NCI-H524 treated with DMSO at 0.1 percent for 48 hours (cell line): ENCODE results near the gene KDM1B.
A peak's percentile ranks its signal among the peaks of the same experiment; 100 is the strongest.

Experiments
- DNase-seq: peaks from one replicate; lab custom pipeline; 2025; lab: John Stamatoyannopoulos, UW

The KDM1B gene, protein sequence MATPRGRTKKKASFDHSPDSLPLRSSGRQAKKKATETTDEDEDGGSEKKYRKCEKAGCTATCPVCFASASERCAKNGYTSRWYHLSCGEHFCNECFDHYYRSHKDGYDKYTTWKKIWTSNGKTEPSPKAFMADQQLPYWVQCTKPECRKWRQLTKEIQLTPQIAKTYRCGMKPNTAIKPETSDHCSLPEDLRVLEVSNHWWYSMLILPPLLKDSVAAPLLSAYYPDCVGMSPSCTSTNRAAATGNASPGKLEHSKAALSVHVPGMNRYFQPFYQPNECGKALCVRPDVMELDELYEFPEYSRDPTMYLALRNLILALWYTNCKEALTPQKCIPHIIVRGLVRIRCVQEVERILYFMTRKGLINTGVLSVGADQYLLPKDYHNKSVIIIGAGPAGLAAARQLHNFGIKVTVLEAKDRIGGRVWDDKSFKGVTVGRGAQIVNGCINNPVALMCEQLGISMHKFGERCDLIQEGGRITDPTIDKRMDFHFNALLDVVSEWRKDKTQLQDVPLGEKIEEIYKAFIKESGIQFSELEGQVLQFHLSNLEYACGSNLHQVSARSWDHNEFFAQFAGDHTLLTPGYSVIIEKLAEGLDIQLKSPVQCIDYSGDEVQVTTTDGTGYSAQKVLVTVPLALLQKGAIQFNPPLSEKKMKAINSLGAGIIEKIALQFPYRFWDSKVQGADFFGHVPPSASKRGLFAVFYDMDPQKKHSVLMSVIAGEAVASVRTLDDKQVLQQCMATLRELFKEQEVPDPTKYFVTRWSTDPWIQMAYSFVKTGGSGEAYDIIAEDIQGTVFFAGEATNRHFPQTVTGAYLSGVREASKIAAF

DNA sequence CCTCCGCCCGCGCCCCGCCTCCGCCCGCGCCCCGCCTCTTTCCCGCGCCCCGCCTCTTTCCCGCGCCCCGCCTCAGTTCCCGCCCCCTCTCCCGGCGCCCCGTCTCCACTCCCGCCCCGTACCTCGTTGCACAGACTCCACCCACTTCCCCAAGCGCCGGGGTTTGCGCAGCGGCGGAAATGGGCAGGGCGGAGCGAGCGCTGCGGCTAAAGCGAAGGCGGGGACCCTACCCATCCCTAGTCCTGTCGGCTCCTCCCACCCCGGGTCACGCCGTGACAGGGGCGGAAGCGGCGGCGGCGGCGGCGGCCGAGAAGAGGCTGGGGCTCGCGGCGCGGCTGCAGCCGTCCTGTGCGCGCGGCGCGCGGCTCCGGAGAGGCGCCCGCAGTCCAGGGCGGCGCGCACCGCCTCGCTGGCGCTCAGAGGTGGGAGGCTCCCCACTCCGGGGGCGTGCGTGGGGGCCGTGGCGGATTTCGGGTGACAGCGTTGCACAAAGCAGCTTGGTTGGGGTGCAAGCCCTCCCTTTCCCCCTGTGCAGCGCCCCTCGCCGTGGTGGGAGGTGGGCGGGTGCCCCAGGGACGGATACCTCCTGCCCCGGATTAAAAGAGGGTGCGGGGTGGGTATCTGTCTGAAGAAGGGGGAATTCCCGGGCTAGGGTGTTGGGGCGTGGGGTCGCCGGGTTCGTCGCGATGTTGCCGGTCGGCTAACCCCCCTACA, at the start of gene KDM1B:
Gene KDM1B (plus strand): TSS at position 273 of the 714 bp plus-strand sequence. CDS start 4,474 bp downstream, outside the sequence.
- peak; percentile 85 for DNase-seq

DNA sequence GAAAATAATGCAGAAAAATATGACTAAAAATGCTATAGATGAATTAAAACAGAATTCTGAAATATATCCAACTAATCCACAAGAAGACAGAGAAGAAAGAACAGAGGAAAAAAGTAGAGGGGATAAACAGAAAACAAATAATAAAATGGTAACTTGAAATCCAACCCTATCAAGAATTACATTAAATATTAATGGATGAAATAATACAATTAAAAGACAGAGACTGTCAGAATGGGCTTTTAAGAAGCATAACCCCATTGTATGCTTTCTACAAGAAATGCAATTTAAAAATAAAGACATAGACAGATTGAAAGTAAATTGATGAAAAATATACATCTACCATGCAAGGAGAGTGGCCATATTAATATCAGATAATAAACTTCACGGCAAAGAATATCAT, 48.2 kb upstream of the KDM1B start:
- no peak for DNase-seq

DNA sequence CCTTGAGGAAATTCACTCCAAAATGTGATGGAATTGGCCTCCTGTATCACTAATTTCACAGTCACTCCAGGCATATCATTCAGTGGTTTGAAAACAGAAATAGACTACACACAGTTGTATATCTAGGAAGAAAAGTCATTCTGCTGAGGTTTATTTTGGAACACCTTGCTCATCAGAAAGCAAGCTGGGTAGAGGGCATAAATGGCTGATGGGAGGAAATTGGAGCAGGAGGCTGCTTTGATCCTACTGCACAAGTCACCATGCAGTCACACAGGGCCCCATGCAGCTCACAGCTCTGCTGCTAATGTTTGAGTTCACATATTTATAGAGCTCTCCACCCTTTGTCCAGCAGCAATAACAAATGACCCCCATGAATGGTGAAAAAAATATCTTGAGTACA, 45.1 kb upstream of the KDM1B start:
- DNase-seq = no peak

DNA sequence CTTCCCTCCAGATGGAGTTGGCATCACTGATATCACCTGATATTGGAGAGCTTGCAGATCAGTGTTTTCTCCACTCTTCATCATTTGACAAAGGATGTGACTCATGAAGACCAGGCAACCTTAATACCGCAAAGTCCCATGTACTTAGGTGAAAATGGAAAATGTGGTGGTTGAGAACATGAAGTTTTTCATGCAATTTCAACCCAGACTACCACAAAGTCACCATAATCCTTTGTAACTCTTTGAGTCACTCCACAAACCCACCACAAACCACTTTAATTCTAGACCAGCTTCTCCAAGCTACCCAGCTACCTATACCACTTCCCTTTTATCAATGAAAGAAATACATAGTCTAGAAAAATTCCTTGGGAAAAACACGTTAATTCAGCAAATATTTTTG, 39.9 kb upstream of the KDM1B start:
- no peak for DNase-seq

DNA sequence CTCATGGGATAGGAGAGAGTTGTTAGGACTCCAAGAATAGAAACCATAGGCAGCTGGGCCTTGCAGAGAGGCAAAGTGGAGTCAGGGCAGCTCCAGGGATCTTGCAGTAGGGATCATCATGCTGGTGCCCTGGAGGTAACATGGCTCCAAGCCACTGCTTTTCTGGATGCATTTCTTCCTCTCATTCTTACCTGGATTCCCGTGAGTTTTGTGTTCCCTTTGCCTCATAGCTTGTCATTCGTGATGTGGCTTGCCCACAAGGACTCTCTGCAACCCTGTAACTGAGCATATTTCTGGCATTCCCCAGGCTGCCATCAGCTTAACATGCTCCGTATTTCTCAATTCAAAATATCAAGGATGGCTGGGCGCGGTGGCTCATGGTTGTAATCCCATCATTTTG, 38.1 kb upstream of the KDM1B start:
- DNase-seq = no peak

DNA sequence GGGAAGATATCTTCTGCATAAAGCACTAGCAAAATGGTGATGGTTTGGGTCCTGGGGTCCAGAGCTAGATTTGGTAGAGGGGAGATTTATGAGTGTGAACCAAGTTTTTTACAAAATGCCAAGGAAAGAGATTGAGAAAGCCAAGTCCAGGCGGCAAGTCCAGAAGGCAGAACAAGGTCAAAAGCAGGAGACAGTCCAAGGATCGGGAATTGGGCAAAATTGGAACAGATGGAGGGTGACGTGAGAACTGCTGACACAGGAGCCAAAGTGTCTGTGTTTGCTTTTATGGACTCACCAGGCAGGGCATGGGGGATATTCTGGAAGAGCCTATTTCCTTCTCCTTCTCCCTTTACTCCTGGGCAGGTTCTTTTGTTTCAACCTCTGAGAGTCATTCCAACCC, 36.9 kb upstream of the KDM1B start:
- peak; percentile 43 for DNase-seq

DNA sequence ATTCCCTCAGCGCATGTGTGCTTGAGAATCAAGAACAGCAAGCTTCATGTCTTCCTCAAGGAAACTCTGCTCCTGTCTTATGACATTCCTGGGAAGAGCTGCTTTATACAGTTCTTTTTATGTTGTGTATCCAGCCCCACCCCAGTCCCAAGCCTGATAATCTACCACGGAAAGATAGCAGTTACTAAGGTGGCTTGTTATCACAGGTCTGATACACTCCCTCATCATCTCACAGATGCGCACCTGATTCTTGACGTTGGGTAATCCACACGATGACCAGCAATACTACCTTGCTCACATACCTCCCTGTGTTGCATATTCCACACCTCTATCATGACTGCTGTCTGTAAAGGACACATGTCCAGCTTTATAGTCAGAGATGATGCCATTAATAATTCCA, 36.0 kb upstream of the KDM1B start:
- no peak for DNase-seq

DNA sequence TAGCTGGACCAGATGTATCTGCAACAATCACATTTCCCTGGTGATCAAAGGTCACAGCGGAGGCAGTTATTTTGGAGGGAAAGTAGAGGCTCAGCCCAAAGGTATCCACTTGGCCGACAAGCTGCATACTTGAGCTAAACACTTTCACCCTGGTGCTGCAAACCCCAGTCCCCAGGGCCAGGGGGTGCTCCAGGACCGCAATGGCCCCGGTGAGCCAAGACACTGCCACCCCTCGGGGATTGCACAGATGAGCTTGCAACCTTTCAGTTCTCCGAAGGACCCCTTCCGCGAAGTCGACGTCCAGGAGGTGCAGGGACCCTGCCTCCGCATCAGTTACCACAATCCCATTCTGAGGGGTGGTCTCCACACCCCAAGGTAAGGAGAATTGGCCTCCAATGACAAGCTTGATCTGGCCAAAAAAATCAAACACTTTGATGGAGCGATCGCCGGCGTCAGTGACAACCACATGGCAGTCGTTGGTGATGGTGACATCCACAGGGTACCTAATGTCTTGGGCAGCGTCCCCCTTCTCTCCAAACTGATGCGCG, 33.6 kb upstream of the KDM1B start:
- DNase-seq = no peak

DNA sequence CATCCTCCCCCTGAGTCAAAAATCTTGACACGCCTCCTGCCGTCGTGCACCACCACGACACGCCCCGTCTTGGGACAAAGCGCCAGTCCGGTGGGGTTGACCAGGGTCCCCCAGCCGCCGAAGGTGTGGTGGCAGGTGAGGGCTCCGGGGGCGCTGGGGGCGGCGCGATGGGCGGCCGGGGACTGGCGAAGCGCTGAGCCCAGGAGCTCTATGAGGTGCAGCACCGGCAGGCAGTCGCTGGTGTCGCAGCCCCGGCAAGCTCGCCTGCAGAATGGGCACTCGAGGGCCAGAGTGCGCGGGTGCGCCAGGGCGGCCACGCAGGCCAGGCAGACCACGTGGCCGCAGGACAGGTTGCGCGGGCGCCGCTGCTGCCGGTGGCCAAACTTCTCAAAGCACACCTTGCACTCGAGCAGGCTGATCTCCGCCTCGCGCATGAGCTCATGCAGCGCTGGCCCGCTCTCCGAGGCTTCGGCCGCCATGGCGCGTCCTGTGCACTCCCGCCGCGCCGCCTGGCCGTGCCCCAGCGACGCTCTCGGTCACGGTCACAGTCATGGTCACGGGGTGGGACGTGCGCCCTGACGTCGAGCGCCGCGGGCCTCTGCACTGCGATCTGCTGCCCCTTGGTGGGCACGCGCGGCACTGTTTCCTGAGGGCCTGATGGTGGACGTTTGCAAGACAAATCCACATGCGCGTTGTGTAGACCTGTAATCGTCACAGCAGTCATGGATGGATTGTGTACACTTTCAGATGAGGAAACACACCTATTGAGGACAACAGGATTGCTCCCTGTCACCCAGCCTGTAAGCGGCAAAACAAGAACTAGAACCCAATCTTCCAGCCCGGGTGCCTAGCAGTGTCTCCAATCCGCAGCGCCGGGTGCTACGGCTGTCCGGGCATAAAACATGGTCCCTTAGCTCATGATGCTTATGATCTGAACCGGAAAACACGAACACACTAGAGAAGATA, 32.8 kb upstream of the KDM1B start, which contains the start of gene NHLRC1:
Gene NHLRC1 (minus strand): TSS at position 550 of the 966 bp plus-strand sequence. CDS start 71 bp downstream, at position 479.
- peak; percentile 67 for DNase-seq

DNA sequence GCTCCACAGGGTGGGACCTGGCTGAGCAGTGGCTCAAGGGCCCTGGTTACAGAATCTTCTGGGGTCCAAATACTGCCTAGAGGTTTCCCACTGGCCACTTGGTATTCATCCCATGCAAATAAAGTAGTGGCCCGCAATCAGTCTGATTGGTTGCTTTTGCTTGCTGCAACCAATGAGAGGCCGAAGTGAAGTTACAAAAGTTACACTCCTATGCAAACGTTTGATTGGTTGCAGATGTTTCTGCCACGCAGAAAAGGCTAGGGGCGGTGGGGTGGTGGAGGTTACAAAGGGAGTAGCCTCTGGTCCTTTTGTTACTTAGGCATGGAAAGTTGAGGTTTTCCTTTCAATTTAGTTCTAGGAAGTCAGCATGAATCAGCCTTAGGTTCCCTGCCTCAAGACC, 29.1 kb upstream of the KDM1B start:
- DNase-seq = no peak

DNA sequence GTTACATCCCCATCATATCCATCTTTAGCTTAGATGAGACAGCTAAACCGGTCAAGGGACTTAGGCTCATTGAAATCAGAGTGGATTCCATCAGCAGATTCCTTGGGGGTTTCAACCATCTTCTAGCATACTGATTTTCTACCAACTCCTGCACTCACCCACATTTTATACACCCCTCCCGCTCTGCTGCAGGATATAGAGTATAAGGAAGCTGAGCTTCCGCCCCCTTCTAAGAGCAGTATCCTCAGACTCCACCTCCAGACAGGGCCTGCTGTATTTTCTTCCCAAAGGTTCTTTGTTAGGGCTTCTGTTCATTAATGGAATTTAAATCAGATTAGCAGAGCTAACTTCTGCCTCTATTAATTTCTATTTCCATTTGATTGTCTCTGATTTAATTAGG, 22.9 kb upstream of the KDM1B start:
- DNase-seq = no peak

DNA sequence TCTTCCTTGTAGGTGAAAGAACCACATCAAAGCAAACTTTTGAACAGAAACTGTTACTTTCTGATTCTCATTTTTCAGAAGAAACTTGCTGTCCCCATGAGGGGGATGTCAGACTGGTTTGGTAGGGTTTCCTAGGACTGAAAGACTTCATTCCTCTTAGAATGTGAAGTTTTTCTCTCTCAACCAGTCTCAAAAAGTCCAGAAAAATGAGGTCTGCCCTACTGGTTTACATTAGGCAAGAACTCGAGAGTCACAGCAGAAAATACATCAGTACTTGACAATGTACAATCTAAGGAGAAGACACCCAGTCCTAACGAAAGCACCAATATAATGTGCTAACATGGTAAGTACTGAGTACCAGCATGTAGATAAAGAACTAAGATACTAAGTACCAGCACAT, 20.1 kb upstream of the KDM1B start:
- no peak for DNase-seq

DNA sequence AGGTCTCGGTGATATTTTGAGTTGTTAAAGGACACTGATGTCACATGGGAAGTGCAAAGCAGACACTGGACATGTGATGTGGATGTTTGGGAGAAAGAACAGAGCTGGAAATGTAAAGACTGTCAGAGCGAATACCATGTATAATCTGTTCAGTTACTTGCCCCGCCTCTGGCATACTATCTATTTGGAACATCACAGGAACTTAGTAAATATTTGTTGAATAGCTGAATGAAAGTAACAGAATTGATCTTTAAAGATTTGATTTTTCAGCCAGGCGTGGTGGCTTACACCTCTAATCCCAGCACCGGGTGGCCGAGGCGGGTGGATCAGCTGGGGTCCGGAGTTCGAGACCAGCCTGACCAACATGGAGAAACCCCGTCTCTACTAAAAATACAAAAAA, 19.0 kb upstream of the KDM1B start:
- no peak for DNase-seq

DNA sequence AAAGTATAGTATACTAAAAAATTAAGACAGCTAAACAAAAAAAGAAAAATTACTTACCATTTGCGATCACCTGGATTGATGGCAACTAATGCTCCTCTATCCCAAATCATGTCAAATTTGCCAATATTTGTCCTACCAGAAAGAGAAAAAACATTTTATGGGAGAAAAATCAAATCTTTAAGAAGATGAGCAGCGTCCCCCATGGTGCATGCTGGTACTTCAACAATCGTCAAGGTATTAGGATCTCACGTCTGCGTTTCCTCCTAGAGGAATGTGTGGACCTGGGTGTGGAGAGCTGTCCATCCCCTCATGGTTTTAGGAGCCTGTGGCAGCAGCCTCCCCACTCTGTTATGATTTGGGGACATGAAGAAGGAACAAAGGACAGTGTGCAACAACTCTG, 16.3 kb upstream of the KDM1B start:
- no peak for DNase-seq

DNA sequence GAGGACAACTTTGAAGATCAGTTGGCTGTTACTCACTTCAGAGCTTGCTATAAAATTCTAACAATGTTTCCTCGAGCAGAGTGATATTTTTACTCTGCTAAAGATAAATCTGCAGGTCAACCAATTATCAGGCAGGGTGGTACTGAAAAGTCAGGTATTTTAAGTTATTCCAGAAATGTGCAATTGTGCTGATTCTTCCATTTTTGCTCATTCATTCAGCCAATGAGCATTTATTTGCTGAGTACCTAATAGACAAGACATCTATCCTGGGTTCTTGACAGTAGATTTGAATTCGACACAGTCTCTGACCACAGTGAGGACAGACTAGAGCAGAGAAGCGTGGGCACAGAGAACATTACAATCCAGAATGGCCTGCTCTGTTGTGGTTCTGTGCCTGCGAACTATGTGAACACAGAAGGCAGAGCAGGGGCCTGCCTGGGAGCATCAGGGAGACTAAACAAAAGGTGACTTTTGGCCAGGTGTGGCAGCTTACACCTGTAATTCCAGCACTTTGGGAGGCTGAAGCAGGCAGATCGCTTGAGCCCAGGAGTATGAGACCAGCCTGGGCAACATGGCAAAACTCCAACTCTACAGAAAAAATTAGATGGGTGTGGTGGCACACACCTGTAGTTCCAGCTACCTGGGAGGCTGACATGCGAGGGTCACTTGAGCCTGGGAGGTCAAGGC, 15.1 kb upstream of the KDM1B start:
- DNase-seq = no peak

DNA sequence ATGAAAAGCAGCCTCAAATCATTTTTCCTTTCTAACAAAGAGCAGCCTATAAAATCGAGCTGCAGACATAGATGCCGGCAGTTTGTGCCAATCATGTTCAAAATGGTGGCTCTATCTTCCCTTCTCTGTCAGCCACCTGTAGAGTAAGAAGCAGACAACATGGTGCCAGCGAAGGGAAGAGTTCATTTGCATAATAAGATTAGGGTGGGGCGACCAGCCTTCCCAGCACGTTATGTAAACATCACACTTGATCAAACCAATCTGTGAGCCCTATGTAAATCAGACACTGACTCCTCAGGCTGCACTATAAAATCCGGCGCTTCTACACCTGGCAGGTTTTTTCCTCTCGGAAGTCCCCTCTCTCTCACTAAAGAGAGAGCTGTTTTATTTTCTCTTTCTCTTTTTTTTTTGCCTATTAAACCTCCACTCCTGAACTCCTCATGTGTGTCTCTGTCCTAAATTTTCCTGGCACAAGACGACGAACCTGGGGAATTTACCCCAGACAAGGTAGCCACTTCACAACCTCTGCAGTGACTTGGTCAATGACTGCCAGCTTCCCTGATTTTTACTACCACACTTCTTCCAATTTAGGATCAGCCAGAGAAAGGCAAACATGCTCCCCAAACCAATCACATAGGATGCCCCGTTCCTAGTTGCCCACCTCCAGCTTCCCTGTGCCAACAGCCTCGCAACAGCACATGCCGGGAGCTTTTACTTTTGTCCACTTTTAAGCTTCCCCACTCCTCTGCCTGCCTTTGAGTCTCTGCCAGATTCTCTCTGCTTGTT, 13.2 kb upstream of the KDM1B start:
- peak; percentile 72 for DNase-seq

DNA sequence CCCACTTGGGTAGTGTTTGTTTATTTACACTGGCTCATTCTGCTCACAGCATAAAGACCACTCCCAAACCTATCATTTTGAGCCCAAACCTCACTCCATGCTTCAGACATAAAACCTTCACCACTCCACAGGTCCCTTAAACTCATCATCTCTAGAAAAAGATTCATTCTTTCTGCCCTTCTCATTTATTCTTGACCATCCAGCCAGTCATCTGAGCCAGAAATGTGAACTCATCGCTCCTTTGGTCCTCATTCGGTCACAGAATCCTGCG, 12.7 kb upstream of the KDM1B start:
- no peak for DNase-seq

DNA sequence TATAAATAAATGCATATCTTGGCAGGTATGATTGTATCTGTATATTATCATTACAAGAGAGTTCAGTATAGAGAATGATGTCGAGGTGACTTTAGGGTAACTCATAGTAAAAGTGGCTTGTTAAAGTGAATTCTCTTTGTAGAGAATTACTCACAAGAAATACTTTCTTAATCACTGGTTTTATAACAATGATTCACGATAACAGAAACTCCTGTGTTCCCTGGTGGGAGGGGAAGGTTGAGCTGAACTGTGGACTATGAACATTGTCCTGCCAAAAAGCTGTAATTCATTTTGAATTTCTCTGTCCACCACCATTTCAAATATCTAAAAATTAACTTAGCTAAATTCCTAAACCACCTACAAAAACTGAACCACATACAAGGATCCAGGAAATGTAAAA, 8.1 kb upstream of the KDM1B start:
- no peak for DNase-seq

DNA sequence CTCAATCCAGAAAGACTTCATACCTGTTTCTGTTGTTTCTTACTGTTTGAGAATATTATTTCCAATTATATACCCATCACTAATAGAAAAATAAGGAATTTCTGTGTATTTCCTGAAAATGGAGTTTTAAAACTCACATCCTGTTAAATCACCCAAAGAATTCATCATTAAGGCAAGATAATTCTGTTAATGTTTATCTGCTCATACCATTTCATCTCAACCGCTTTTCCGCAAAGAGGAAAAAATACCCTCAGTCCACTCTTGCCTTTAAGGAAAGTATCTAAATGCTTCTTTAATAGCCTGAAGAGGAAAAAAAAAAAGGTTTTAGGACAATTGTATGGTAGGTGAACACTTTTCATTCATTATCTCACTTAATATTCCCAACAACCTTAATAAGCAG, 7.6 kb upstream of the KDM1B start:
- no peak for DNase-seq
